WERI-Rb-1 (cell line): ENCODE results near the gene ZNF354C.

Experiments
- DNase-seq: peaks from one replicate; pipeline ENCODE4 v3.0.0-alpha.2; 2020
- H3K27ac ChIP-seq: fragments of 250-450 bp; sonication (Bioruptor Pico); 2 replicates; pipeline ENCODE4 v1.5.1; 2020; ENCODE audit warnings: mild to moderate bottlenecking, moderate library complexity
- H3K27me3 ChIP-seq: fragments of 250-450 bp; sonication (Bioruptor Pico); 2 replicates; pipeline ENCODE4 v1.5.1; 2021; ENCODE audit warnings: mild to moderate bottlenecking, low read depth, moderate library complexity; ENCODE audit not compliant: insufficient read depth, severe bottlenecking
- H3K36me3 ChIP-seq: fragments of 250-450 bp; sonication (Bioruptor Pico); 2 replicates; pipeline ENCODE4 v1.5.1; 2020; ENCODE audit warnings: mild to moderate bottlenecking, moderate library complexity
- H3K4me3 ChIP-seq: 2 replicates; pipeline ENCODE4 v1.5.1; 2011; ENCODE audit warnings: low read depth, mild to moderate bottlenecking, control low read depth, low read length
- H3K9me3 ChIP-seq: fragments of 250-450 bp; sonication (Bioruptor Pico); 2 replicates; pipeline ENCODE4 v1.5.1; 2021; ENCODE audit warnings: mild to moderate bottlenecking, moderate library complexity; ENCODE audit not compliant: severe bottlenecking
- TF ChIP-seq, protein P1 (sequence below): IDR thresholded peaks from 2 replicates; pipeline ENCODE4 v1.5.1; 2011; ENCODE audit warnings: low read depth, mild to moderate bottlenecking, control low read depth, inconsistent platforms, low read length

ZNF354C gene

DNA sequence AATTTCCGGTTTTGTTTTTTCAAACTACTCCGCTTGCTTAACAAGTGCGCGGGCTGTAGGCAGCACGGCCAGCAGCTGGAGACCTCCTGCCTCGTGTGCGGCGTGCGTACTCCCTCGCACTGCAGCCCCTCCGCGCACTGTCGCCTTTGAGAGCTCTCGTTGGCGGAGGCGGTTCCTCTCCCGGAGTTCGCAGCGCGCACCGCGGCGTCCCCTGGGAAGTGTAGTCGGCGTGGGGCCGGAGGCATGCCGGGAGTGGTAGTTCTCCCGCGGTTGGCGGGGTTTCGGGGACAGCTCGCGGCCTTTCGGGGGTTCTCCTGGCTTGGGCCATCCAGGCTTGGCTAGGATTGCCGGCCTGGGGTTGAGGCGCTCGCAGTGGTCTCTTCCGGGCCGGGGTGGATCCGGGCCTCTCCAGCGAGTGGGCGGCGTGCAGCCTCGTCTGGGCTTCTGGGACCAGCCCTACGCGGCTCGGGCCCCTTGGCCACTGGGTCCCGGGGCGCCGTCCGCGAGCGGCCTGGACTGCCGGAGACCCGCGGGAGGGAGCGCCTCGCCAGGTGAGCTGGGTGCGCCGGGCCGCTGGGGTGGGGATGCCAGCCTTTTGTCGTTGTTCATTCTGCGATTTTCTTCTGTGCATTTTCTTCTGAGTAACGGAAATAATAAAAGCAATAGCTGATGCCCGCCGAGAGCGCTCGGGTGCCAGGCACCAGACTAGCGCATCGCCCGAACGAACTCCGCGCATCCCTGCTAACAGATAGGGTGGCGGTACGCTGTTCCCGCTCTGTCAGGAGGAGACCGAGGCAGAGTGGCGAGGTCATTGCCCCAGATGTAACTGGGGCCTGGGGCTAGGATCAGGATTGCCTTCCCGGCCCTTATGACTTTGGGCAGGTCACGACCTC lies at the start of gene ZNF354C:
Gene ZNF354C, plus strand, starts transcription at position 258 of the 893 bp plus-strand sequence. CDS start 1,696 bp downstream, outside the sequence.
- Histone ChIP-seq H3K27me3 (no peaks in the 10 kb centered on the region), H3K36me3 (peaks cover 16% of the 10 kb centered on the region), H3K9me3 (no peaks in the 10 kb centered on the region), H3K27ac (peak within 1 kb of the TSS; percentile 87), H3K4me3 (peak within 1 kb of the TSS; percentile 64)
- DNase-seq: peak; percentile 87
- TF ChIP-seq, protein P1, sequence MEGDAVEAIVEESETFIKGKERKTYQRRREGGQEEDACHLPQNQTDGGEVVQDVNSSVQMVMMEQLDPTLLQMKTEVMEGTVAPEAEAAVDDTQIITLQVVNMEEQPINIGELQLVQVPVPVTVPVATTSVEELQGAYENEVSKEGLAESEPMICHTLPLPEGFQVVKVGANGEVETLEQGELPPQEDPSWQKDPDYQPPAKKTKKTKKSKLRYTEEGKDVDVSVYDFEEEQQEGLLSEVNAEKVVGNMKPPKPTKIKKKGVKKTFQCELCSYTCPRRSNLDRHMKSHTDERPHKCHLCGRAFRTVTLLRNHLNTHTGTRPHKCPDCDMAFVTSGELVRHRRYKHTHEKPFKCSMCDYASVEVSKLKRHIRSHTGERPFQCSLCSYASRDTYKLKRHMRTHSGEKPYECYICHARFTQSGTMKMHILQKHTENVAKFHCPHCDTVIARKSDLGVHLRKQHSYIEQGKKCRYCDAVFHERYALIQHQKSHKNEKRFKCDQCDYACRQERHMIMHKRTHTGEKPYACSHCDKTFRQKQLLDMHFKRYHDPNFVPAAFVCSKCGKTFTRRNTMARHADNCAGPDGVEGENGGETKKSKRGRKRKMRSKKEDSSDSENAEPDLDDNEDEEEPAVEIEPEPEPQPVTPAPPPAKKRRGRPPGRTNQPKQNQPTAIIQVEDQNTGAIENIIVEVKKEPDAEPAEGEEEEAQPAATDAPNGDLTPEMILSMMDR: no peak

DNA sequence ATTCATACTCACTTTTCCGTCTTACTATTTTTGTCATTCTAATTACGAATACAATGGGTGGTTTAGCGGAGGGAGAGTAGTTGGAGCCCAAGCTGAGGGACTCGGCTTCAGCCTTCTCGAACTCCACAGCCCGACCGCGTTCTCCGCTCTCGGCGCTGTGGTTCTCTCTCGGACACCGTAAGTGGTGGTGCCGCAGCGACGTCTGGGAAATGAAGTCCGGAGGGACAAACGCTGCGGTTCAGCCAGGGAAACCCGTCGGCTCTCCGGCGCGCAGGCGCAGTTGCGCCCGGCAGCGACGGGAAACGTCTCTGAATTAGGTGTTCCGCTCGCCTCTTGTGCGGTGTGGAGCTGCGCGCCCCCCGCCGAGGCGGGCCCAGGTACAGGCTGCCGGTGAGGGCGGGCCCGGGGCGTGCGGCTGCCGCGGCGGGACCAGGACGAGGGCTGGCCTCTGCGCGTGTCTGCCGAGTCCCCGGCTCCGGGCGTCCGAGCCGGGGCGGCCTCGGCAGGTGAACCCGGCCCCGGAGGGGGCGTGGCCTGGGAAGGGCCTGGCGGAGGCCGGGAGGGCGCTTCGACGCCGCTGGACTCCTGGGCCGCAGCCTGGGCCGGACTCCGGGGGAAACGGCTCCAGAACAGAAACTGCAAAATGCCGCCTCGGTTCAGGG lies 36.5 kb upstream of the ZNF354C start, which contains the start of gene ZNF879:
Gene ZNF879, plus strand, starts transcription at position 277 of the 662 bp plus-strand sequence. CDS start 1,201 bp downstream, outside the sequence.
- Histone ChIP-seq H3K36me3 (peaks cover 3% of the 10 kb centered on the region), H3K4me3 (peak within 1 kb of the TSS; percentile 49), H3K9me3 (peaks cover 4% of the 10 kb centered on the region), H3K27me3 (no peaks in the 10 kb centered on the region), H3K27ac (peak within 1 kb of the TSS; percentile 81)
- TF ChIP-seq, protein P1: no peak
- peak; percentile 86 for DNase-seq

DNA sequence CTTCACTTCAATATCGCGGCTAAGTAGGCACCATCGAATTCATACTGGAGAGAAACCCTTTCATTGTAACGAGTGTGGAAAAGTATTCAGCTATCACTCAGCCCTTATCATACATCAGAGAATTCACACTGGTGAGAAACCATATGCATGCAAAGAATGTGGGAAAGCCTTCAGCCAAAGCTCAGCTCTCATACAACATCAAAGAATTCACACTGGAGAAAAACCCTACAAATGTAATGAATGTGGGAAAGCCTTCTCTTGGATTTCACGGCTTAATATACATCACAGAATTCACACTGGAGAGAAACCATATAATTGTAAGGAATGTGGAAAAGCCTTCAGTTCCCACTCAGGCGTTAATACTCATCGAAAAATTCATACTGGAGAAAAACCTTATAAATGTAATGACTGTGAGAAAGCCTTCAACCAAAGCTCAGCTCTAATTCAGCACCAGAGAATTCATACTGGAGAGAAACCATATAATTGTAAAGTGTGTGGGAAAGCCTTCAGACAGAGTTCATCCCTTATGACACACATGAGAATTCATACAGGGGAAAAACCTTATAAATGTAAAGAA lies 27.1 kb upstream of the ZNF354C start:
- Histone ChIP-seq H3K27ac (no peak overlapping the region), H3K36me3 (peaks cover 32% of the 10 kb centered on the region), H3K9me3 (peaks cover 2% of the 10 kb centered on the region), H3K4me3 (no peak overlapping the region), H3K27me3 (no peaks in the 10 kb centered on the region)
- no peak for DNase-seq
- TF ChIP-seq, protein P1: no peak

DNA sequence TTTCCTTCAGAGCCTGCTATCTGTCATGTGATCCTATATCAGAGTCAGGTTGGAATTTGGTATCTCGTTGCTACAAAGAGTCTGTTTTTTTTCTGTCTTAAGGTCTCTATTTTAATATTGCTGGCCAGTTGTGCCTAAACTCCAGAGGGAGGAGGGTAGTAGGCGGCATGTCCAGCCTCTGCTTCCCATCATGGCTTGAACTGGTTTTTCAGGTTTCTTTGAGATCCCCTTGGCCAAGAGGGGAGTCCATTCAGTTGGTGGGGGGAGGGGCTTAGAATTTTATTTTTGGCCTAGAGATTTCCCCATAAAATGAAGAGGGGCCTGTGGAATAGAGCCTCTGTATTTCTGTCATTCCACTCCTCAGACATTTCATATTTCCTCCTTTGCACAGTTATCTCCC lies 15.4 kb upstream of the ZNF354C start:
- H3K4me3 ChIP-seq: no peak overlapping the region
- no peaks in the 10 kb centered on the region for H3K27me3 ChIP-seq
- no peak for DNase-seq
- H3K36me3 ChIP-seq: no peaks in the 10 kb centered on the region
- no peak overlapping the region for H3K27ac ChIP-seq
- TF ChIP-seq, protein P1: no peak
- H3K9me3 ChIP-seq: no peaks in the 10 kb centered on the region

DNA sequence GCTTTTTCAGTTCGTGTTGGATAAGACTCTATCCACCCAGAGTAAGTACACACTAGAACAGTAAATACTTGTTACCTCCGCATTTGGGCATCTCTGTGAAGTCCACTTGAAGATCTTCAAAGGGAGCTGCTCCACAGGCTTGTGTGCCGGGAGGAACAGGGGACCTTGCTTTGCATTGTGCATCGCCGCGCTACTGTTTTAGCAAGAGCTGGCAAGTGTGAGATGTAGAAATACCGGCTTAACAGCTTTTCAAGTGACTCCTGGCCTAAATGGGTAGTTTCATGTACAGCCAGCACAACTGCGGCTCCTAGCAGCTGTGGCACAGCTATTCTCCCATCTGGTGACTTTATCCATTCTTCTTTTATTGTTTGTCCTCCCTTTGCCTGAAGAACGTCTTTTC lies 8.4 kb upstream of the ZNF354C start:
- H3K4me3 ChIP-seq: no peak overlapping the region
- no peaks in the 10 kb centered on the region for H3K27me3 ChIP-seq
- H3K36me3 ChIP-seq: no peaks in the 10 kb centered on the region
- no peak overlapping the region for H3K27ac ChIP-seq
- TF ChIP-seq, protein P1: no peak
- no peak for DNase-seq
- H3K9me3 ChIP-seq: no peaks in the 10 kb centered on the region
